HG03196 (cell line): Measurements from ENCODE around the gene KRTAP4-5.
"Not testable (repeated sequence)": the region's sequence is repeated elsewhere in the genome, so short reads cannot be mapped to it uniquely, and the experiment has no call there.

Source experiments
- ATAC-seq: cut with Tn5 transposase; IDR thresholded peaks from one replicate; pipeline ENCODE4 v1.9.1; 2021; ENCODE audit not compliant: unreplicated experiment

KRTAP4-5 gene

GRCh38 chr17:41147531-41148204 lies 2.0 kb downstream of the KRTAP4-5 start:
- no peak for ATAC-seq

GRCh38 chr17:41145261-41145660 lies 4.4 kb downstream of the KRTAP4-5 start:
- ATAC-seq, result no peak

GRCh38 chr17:41144846-41145245 lies 4.8 kb downstream of the KRTAP4-5 start:
- ATAC-seq, result no peak

DNA sequence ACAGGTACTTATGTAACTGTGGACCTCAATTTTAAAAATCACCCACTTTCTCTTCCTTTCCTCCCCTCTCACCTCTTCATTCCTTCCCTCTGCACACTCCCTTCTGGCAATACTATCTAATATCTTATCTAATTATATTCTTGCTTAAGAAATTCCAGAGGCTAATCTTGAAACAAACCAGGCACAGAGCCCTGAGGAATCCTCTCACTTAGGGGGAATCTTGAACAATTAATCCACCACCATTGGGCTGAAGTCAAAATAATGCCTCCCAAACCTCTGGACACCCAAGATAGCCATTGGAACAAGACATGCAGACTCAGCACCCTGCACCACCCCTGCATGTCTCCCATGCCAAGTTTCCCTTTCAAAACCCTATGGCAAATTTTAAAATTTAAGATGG lies 8.3 kb downstream of the KRTAP4-5 start:
- no peak for ATAC-seq

DNA sequence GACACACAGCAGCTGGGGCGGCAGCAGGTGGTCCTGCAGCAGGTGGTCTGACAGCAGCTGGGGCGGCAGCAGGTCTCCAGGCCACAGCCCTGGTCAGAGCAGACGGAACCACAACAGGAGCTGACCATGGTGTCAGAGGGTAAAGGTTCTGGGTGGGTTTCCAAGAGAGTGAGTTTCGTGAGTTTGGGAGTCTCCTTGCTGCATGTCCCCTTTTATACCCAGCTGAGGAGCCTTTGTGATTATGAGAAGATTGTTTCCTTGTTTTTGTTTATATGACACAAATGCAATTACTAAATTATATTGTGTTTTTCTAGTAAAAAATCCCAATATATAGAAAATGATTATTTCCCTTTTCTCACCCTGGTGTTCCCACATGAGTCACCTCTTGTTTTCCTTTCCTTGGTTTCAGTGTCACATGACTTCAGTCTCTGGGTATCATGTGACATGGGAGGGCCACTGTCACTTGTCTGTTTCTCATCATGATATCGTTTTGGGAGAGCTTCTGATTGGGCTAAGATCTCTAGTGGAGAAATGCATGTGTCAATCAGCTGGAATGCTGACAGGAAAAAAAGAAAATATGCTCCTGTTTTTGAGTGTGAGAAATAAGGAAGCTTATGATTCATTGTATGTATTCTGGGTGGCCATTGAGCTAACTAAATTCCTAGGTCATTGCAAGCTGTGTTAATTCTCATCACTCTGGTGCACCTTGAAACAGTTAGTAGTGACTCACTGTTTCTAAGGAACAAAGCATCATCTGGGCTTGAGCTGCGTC lies 9.1 kb downstream of the KRTAP4-5 start, which contains the start of gene KRTAP4-6:
Gene KRTAP4-6 (minus strand): TSS at position 185 of the 772 bp plus-strand sequence. CDS start 57 bp downstream, at position 128.
- no peak for ATAC-seq

- ATAC-seq, result not testable (repeated sequence)
These were observed 9.8 kb downstream of the KRTAP4-5 start for GRCh38 chr17:41139865-41140264.

DNA sequence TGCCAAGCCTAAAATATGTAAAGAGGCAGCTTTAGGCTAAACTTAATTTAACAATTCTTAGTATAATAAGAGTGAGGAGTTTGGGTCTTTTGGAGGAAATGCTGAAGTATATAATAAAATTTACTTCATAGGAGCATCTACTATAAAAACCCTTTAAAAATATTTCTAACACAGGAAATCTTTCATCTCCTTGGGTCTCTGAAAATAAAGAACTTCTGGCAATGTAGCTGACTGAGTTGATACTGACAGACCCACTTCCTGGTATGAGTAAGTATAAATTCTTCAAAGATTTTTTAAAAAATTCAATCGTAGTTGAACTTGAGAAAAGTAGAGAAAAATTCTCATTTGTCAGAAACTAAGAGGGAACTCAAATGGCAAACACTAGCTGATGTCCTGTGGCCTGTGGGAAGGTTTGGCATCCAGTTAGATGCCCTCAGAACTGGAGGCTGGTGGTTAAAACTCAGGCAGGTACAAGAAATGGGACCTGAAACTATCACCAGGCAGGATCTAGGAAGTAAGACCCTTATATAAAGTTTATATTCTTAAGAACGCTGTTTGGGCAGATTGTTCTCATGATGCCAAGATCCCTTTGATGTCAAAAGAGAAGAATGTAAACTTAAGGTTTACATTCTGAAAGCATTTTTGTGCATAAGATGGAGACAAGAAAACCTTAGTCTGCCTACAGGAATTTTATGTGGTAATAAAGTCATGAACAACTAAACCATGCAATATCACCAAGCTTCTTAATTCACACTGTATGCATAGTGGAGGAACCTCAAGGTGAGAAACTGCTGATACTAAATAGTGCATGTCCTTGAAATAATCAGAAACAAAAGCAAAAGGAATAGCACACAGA lies 15.5 kb downstream of the KRTAP4-5 start:
- no peak for ATAC-seq

DNA sequence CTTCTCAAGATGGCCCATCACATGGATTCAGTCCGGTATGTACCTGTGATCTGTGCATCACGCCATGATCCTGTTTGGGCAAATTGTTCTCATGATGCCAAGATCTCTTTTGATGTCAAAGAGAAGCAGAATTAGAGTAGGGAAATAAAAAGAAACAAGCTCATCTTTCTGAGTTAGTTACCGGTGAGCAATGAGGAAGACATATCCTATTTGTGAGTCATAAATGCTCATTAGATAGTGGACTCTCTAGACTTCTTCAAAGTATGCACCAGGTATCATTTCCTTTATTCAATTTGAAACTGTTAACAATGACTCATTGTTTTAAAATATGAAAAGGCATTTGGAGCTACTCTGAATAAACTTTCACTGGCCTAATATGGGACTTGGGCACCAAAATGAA lies 17.6 kb downstream of the KRTAP4-5 start:
- ATAC-seq, result no peak

DNA sequence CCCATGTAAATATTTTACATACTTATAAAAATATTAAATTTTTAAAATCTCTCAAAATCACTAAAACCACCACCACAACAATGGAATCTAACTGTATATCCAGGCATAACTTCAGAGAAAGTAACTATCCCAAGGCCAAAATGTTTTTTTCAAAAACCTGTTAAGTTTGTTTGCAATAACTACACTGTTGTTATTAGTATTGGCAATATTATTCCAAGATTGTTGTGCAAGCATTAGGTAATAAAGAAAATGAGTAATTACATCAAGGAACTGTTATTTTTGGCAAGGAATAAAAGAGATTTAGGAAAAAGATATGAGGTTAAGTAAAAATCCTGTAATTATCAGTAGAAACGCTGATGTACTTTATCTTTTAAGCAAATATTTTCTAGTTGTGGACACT lies 22.3 kb downstream of the KRTAP4-5 start:
- ATAC-seq, result no peak

DNA sequence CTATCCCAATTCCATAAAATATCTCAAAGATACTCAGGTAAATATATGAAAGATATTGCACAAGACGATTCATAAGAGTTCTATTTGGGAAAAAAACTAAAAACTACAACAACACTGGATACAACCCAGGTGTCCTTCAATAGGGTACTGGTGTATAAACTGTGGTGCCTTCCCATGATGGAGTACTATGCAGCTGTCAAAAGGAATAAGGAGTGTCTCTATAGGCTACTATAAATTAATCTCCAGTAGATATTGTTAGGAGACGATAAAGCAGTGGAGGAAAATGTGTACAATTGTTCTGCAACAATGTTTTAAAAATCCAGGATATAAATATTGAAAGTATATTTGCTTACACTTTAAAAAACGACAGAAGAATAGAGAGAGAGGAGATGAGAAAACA lies 23.2 kb downstream of the KRTAP4-5 start:
- no peak for ATAC-seq

DNA sequence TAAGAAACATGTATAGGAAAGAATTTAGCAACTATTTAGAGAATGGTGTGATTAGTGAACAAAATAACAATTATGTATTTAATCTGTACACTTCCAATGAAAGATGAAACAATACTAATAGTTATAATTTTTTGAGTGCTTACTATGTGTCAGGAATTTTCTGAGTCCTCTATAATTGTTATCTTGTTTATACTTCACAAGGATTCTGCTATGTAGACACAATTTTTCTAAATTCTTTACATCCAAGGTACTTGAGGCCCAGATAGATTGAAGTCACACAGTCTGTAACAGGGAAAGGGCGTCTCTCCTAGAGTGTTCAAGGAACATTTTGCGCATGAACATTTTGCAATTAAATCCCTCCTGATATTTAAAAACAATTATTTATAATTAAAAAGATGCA lies 24.6 kb downstream of the KRTAP4-5 start:
- no peak for ATAC-seq

DNA sequence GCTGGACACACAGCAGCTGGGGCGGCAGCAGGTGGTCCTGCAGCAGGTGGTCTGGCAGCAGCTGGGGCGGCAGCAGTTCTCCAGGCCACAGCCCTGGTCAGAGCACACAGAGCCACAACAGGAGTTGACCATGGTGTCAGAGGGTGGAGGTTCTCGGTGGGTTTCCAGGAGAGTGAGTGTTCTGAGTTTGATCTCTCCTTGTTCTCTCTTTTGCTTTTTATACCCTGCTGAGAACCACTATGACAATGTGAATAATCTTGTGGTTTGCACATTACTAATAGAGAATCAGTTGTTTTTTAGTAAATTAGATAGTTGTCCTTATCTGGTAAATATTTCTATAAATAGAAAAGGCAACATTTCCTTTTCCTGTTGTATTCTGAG lies 25.6 kb downstream of the KRTAP4-5 start, which contains the start of gene KRTAP4-12:
Gene KRTAP4-12 (minus strand): TSS at position 192 of the 381 bp plus-strand sequence. CDS start 60 bp downstream, at position 132.
- not testable (repeated sequence) for ATAC-seq

- not testable (repeated sequence) for ATAC-seq
These were observed 26.2 kb downstream of the KRTAP4-5 start for GRCh38 chr17:41123292-41123990.

DNA sequence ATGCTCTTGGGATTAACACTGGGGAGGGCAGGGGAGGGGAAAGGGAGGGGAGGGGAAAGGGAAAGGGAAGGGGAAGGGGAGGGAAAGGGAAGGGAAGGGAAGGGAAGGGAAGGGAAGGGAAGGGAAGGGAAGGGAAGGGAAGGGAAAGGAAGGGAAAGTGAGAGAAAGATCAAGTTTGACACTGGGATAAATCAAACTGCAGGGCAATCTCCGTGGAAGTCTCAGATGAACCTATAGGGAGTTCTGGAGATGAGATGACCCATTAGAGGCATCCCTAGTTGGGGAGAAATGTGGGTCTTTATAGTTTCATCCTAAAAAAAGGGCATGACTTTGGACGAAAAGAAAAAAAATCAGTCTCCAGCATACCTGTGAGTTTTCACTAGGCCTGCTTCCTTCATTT lies 27.9 kb downstream of the KRTAP4-5 start:
- ATAC-seq, result no peak

DNA sequence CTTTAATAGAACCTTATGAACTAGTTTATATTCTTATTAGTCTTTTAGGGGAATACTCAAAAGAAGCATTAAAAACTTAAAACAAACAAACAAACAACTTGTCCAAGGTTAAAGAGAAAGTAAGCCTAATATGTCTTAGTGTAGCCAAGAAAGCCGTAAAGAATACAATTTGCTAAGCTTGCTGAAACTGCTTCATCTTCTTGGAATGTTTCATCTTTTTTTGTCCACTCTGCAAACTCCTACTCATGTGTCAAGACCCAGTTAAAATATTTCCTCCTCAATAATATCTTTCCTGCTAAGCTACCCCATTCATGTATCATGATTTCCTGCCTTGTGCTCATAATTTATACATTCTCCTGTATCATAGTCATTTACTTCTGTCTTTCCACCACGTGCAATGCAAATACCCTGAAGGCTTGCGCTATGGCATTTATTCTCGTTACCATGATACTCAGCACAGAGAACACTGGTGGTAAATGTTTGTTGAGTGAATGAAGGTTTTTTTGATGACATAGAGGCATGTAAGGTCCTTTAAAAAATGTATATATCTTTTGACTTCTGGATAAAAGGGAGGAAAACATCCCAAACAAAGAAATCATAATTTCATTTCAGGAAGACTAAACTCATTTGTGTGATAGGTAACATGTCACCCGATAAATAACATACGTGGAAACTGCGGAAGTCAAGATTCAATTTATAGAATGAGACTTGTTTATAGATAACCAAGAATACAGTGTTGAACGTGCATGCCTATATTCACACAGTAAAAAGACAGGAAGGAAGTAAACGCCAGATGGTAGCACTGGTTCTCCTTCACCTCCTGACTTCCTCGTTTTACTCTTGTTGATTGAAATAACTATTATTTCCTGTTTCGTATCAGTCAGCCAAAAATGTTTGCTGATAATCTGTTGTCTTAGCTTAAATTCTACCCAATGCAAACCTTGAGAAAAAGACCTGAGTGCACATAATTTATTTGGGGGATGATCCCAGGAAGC lies 29.6 kb downstream of the KRTAP4-5 start:
- not testable (repeated sequence) for ATAC-seq

DNA sequence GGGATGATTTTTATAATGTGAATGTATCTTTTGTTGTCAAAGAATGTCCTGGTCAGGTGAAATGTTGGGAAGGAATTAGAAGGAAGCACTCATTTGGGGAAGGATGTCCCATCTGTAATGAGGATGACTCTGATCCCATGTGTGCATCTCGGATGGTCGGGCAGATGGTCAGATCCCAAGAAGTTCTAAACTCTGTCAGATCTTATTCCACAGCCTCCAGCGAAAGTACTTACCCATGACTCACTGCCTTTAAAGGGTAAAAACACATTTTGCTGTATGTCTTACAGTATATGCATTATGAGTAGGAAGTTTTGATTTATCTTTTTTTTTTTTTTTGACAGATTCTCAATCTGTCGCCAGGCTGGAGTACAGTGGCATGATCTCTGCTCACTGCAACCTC lies 30.9 kb downstream of the KRTAP4-5 start:
- no peak for ATAC-seq

DNA sequence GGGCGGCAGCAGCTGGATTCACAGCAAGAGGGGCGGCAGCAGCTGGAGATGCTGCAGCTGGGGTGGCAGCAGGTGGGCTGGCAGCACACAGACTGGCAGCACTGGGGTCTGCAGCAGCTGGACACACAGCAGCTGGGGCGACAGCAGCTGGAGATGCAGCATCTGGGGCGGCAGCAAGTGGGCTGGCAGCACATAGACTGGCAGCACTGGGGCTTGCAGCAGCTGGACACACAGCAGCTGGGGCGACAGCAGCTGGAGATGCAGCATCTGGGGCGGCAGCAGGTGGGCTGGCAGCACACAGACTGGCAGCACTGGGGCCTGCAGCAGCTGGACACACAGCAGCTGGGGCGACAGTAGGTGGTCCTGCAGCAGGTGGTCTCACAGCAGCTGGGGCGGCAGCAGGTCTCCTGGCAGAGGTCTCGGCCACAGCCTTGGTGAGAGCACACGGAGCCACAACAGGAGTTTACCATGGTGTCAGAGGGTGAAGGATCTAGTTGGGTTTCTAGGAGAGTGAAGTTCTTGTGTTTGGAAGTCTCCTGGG lies 31.7 kb downstream of the KRTAP4-5 start, which contains the start of gene KRTAP4-11:
Gene KRTAP4-11 (minus strand): TSS at position 528 of the 541 bp plus-strand sequence. CDS start 58 bp downstream, at position 470.
- ATAC-seq, result not testable (repeated sequence)

DNA sequence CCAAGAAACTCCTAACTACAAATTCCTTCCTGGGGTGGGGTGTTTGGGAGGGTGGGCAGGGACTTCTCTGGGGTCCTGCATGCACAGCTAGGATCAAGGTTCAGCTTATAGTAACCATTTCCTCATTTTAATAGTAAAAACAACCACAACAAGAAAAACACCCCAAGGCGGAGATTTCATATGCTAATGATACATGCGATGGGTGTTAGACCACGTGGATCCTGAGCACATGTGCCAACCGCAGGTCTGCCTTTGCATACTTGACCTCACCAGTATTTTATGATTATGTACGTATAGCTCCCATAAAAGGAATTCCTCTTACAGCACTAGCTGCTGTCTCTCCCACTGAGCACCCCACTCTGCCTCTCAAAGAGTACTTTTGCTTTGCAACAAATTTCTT lies 33.3 kb downstream of the KRTAP4-5 start:
- ATAC-seq, result no peak
